Liver (tissue), 9 donors: ENCODE results near the gene RBMS3. TPM values are rescaled to one million over a fixed set of nuclear protein-coding genes. Genes with fewer than 3 reads are reported as not detected.

Experiments
- DNase-seq: peaks from one replicate; pipeline ENCODE4 v3.0.0-alpha.2; 2017; ENCODE audit warnings: low spot score
- H3K27ac ChIP-seq, 2 donors: one replicate each; pipeline ENCODE4 v1.7.0; 2013; ENCODE audit warnings: inconsistent platforms in 2 of 2, low read length in 2 of 2, control low read depth in 1 of 2, low read depth in 1 of 2, mild to moderate bottlenecking in 1 of 2
- H3K27me3 ChIP-seq, 4 donors: one replicate each; pipeline versions ENCODE4 v1.6.1 to v1.7.0; 2013; ENCODE audit warnings: low read length in 3 of 4, inconsistent platforms in 1 of 4, mild to moderate bottlenecking in 1 of 4, moderate library complexity in 1 of 4; ENCODE audit not compliant: control insufficient read depth in 4 of 4, insufficient read depth in 4 of 4
- H3K36me3 ChIP-seq, 4 donors: one replicate each; pipeline versions ENCODE4 v1.6.1 to v1.7.0; 2013; ENCODE audit warnings: low read length in 3 of 4, mild to moderate bottlenecking in 3 of 4, low read depth in 1 of 4, moderate library complexity in 1 of 4; ENCODE audit not compliant: control insufficient read depth in 4 of 4, insufficient read depth in 3 of 4
- H3K4me1 ChIP-seq, 4 donors: one replicate each; pipeline versions ENCODE4 v1.6.1 to v1.7.0; 2013; ENCODE audit warnings: low read length in 3 of 4, mild to moderate bottlenecking in 3 of 4, moderate library complexity in 1 of 4; ENCODE audit not compliant: control insufficient read depth in 4 of 4, insufficient read depth in 4 of 4
- H3K4me3 ChIP-seq, 3 donors: one replicate each; pipeline versions ENCODE4 v1.6.1 to v1.7.0; 2013; ENCODE audit warnings: low read length in 3 of 3, control low read depth in 1 of 3, low read depth in 1 of 3, mild to moderate bottlenecking in 1 of 3
- H3K9ac ChIP-seq, 2 donors: one replicate each; pipeline ENCODE4 v1.7.0; 2013; ENCODE audit warnings: low read length in 2 of 2, mild to moderate bottlenecking in 2 of 2, moderate library complexity in 2 of 2, control low read depth in 1 of 2, low read depth in 1 of 2
- H3K9me3 ChIP-seq, 4 donors: one replicate each; pipeline versions ENCODE4 v1.6.1 to v1.7.0; 2013; ENCODE audit warnings: low read length in 3 of 4; ENCODE audit not compliant: control insufficient read depth in 4 of 4
- ATF3 ChIP-seq: IDR thresholded peaks from 2 replicates; pipeline ENCODE4 v1.6.1; 2016; ENCODE audit warnings: antibody characterized with exemption
- CTCF ChIP-seq: fragments of 150-350 bp; IDR thresholded peaks from 2 replicates; pipeline ENCODE4 v1.5.1; 2017; ENCODE audit warnings: improper control_type of control experiment, low read depth, low read length; ENCODE audit not compliant: missing input control
- EGR1 ChIP-seq, 2 donors: IDR thresholded peaks; 2 replicates each; pipeline ENCODE4 v1.6.1; 2016 to 2018; ENCODE audit warnings: antibody characterized with exemption in 2 of 2, low read depth in 2 of 2
- FOXA1 ChIP-seq: IDR thresholded peaks from 2 replicates; pipeline ENCODE4 v1.6.1; 2016; ENCODE audit warnings: antibody characterized with exemption
- FOXA2 ChIP-seq: IDR thresholded peaks from 2 replicates; pipeline ENCODE4 v1.6.1; 2016; ENCODE audit warnings: antibody characterized with exemption
- GABPA ChIP-seq, 2 donors: IDR thresholded peaks in 1 of 2; conservative IDR thresholded peaks in 1 of 2; 2 replicates each; pipeline ENCODE4 v1.6.1; 2016; ENCODE audit warnings: antibody characterized with exemption in 2 of 2, mild to moderate bottlenecking in 1 of 2, moderate library complexity in 1 of 2
- HNF4A ChIP-seq, 2 donors: conservative IDR thresholded peaks; 2 replicates each; pipeline ENCODE4 v1.6.1; 2016; ENCODE audit warnings: antibody characterized with exemption in 2 of 2, mild to moderate bottlenecking in 2 of 2
- HNF4G ChIP-seq: IDR thresholded peaks from 2 replicates; pipeline ENCODE4 v1.6.1; 2016; ENCODE audit warnings: antibody characterized with exemption
- JUND ChIP-seq, 2 donors: IDR thresholded peaks; 2 replicates each; pipeline ENCODE4 v1.6.1; 2016; ENCODE audit warnings: antibody characterized with exemption in 2 of 2
- MAX ChIP-seq: IDR thresholded peaks from 2 replicates; pipeline ENCODE4 v1.6.1; 2016; ENCODE audit warnings: antibody characterized with exemption
- NR2F2 ChIP-seq: IDR thresholded peaks from 2 replicates; pipeline ENCODE4 v1.6.1; 2016; ENCODE audit warnings: antibody characterized with exemption
- RAD21 ChIP-seq, 2 donors: IDR thresholded peaks; 2 replicates each; pipeline ENCODE4 v1.6.1; 2016; ENCODE audit warnings: antibody characterized with exemption in 2 of 2, mild to moderate bottlenecking in 2 of 2
- REST ChIP-seq: IDR thresholded peaks from 2 replicates; pipeline ENCODE4 v1.6.1; 2016; ENCODE audit warnings: antibody characterized with exemption, mild to moderate bottlenecking
- RXRA ChIP-seq, 2 donors: IDR thresholded peaks; 2 replicates each; pipeline ENCODE4 v1.6.1; 2017 to 2018; ENCODE audit warnings: antibody characterized with exemption in 2 of 2, mild to moderate bottlenecking in 1 of 2
- SP1 ChIP-seq: IDR thresholded peaks from 2 replicates; pipeline ENCODE4 v1.6.1; 2018; ENCODE audit warnings: antibody characterized with exemption, mild to moderate bottlenecking
- TAF1 ChIP-seq: conservative IDR thresholded peaks from 2 replicates; pipeline ENCODE4 v1.6.1; 2016; ENCODE audit warnings: antibody characterized with exemption, mild to moderate bottlenecking
- YY1 ChIP-seq: IDR thresholded peaks from 2 replicates; pipeline ENCODE4 v1.6.1; 2016; ENCODE audit warnings: antibody characterized with exemption, mild to moderate bottlenecking
- ZBTB33 ChIP-seq: IDR thresholded peaks from 2 replicates; pipeline ENCODE4 v1.6.1; 2016; ENCODE audit warnings: antibody characterized with exemption
- WGBS: extraction: QIAGEN DNeasy Blood & Tissue Kit; methylation state at CpG from one replicate; pipeline ENCODE4 v1.1.7; 2013; 5-methylcytosine and 5-hydroxymethylcytosine counted together
- polyA plus RNA-seq, 2 donors: library from polyadenylated mRNA; stranded (reverse) in 1 of 2; unstranded in 1 of 2; fragments of 200-250 nt in 1 of 2; fragments of >200 nt in 1 of 2; fragmentation: Nextera tagmentation in 1 of 2; extraction: Ambion mirVana in 1 of 2; gene quantifications; one replicate each; pipeline versions ENCODE4 v1.2.1 to v1.2.3, GENCODE V29; 2013 to 2015
- total RNA-seq, 2 donors: library from RNA; depleted of rRNA; stranded (reverse); fragments of >200 nt; gene quantifications; one replicate each; pipeline ENCODE4 v1.2.3, GENCODE V29; 2014
- donor health status: healthy.
- donor health status: healthy.
- donor health status: healthy.
- donor health status: healthy.
- donor health status: healthy.

Gene RBMS3
- total and polyA plus RNA-seq, 4 donors: 1.2 to 14.9 (median 9.3) TPM

- 97% methylated on average over 2 of the region's 2 CpGs for WGBS
- no peak overlapping the region for H3K27ac ChIP-seq
These were observed 419.4 kb downstream of the RBMS3 start for GRCh38 chr3:29700256-29700655.

More at GRCh38 chr3:29700256-29700655, 419.4 kb downstream of the RBMS3 start:
- Histone ChIP-seq H3K27me3 (no peaks in the 10 kb centered on the region), H3K9ac (no peak overlapping the region), H3K36me3 (peaks cover 0 to 4% (median 0%) of the 10 kb centered on the region in 4 donors), H3K4me3 (no peak overlapping the region), H3K9me3 (peaks cover 0 to 6% (median 1%) of the 10 kb centered on the region in 4 donors), H3K4me1 (peaks cover under 1 to 14% (median 9%) of the 10 kb centered on the region in 4 donors)
- DNase-seq: no peak
- TF ChIP-seq MAX: no peak
- no peak for TF ChIP-seq FOXA2
- TF ChIP-seq NR2F2: no peak
- no peak for TF ChIP-seq GABPA (IDR thresholded peaks at IDR 0.05 in 1 of 2, conservative IDR thresholded peaks at IDR 0.05 in 1 of 2)
- TF ChIP-seq TAF1: no peak
- no peak for TF ChIP-seq RAD21 (IDR thresholded peaks at IDR 0.05)
- no peak for TF ChIP-seq HNF4G
- no peak for TF ChIP-seq HNF4A (conservative IDR thresholded peaks at IDR 0.05)
- TF ChIP-seq YY1: no peak
- no peak for TF ChIP-seq RXRA (IDR thresholded peaks at IDR 0.05)
- no peak for TF ChIP-seq ZBTB33
- TF ChIP-seq ATF3: no peak
- TF ChIP-seq REST: no peak
- no peak for TF ChIP-seq EGR1 (IDR thresholded peaks at IDR 0.05; ENCODE audit: low read depth in 2 of 2)
- no peak for TF ChIP-seq CTCF
- TF ChIP-seq JUND (IDR thresholded peaks at IDR 0.05): no peak
- no peak for TF ChIP-seq SP1
- no peak for TF ChIP-seq FOXA1
